ENCODE data around the gene PCSK4. TPM values are rescaled to one million over a fixed set of nuclear protein-coding genes. Genes with fewer than 3 reads are reported as not detected.

Gene PCSK4
- total and polyA plus RNA-seq, 9 of the 15 experiments (the other 6 are each of a cell fraction or from before 2014, with no cell fraction given), result 0.01 to 9.1 (median 2.1) TPM; not detected in 1

GRCh38 chr19:1513499-1514294 is 23.5 kb upstream of the PCSK4 start (continued):
- no peak for TF ChIP-seq ZBTB26 (CRISPR knock-in tag; IDR thresholded peaks at IDR 0.05)
- TF ChIP-seq ZNF280B (CRISPR knock-in tag; IDR thresholded peaks at IDR 0.05), result no peak
- no peak for TF ChIP-seq PREB (CRISPR knock-in tag; IDR thresholded peaks at IDR 0.05)
- TF ChIP-seq HDAC3 (IDR thresholded peaks at IDR 0.05; ENCODE audit: borderline replicate concordance, partially characterized antibody), result no peak
- no peak for TF ChIP-seq ZNF24 (IDR thresholded peaks at IDR 0.05)
- TF ChIP-seq ZNF253 (CRISPR knock-in tag; conservative IDR thresholded peaks at IDR 0.05), result no peak
- no peak for TF ChIP-seq ZNF41 (CRISPR knock-in tag; conservative IDR thresholded peaks at IDR 0.05)
- peak; percentile 57; the same call in 1 of the 2 replicates for TF ChIP-seq ZNF263 (CRISPR knock-in tag; IDR thresholded peaks at IDR 0.05; ENCODE audit: borderline replicate concordance)
- TF ChIP-seq ZNF384 (IDR thresholded peaks at IDR 0.05; ENCODE audit: low read depth, low read length), result peak; percentile 4; the same call in 1 of the 2 replicates
- no peak for TF ChIP-seq ZNF778 (CRISPR knock-in tag; IDR thresholded peaks at IDR 0.05)
- no peak for TF ChIP-seq SNRNP70 (optimal IDR thresholded peaks at IDR 0.05; ENCODE audit: low read depth, low read length)
- no peak; the same call in 1 of the 2 replicates for TF ChIP-seq TOE1 (IDR thresholded peaks at IDR 0.05; ENCODE audit: borderline replicate concordance)
- TF ChIP-seq TOE1 (CRISPR knock-in tag; IDR thresholded peaks at IDR 0.05; ENCODE audit: borderline replicate concordance, low read depth), result no peak
- no peak for TF ChIP-seq CHCHD3 (CRISPR knock-in tag; IDR thresholded peaks at IDR 0.05)
- TF ChIP-seq RCOR1 (IDR thresholded peaks at IDR 0.05; ENCODE audit: borderline replicate concordance in 1 of 2, low read depth in 2 of 2, low read length in 2 of 2), result peak in 1 of 2 experiments; percentile 59; a peak in 2 of 4 replicates
- TF ChIP-seq CHD4 (IDR thresholded peaks at IDR 0.05; ENCODE audit: insufficient read depth, insufficient replicate concordance, low read depth, low read length, poor library complexity, severe bottlenecking), result peak; percentile 32
- TF ChIP-seq BDP1 (IDR thresholded peaks at IDR 0.05; ENCODE audit: insufficient read depth, insufficient read length), result no peak
- no peak for TF ChIP-seq ZNF444 (CRISPR knock-in tag; IDR thresholded peaks at IDR 0.05)
- TF ChIP-seq AFF1 (IDR thresholded peaks at IDR 0.05; ENCODE audit: low read depth in 1 of 2, partially characterized antibody in 2 of 2), result no peak
